ENCODE results near the gene TEF.

- TF ChIP-seq CTCF (IDR thresholded peaks at IDR 0.05) (no peak), POLR2A (IDR thresholded peaks at IDR 0.05) (no peak)
Measured at GRCh38 chr22:41334951-41335635, 46.6 kb upstream of the TEF start.

Measured in testis (tissue), 2 donors.